Neuronal stem cell (in vitro differentiated cells): ENCODE measurements around the gene ZNF117. TPM values are rescaled to one million over a fixed set of nuclear protein-coding genes. Genes with fewer than 3 reads are reported as not detected.
"Not testable (repeated sequence)": the region's sequence is repeated elsewhere in the genome, so short reads cannot be mapped to it uniquely, and the experiment has no call there.

Experiments used
- DNase-seq: peaks from one replicate; pipeline ENCODE4 v3.0.0-alpha.2; 2013; ENCODE audit warnings: low spot score
- H2AFZ ChIP-seq: one replicate; pipeline ENCODE4 v1.6.1; 2013; ENCODE audit warnings: mild to moderate bottlenecking, low read length, inconsistent platforms
- H2AK5ac ChIP-seq: 2 replicates; pipeline ENCODE4 v1.6.1; 2013; ENCODE audit warnings: low read depth, mild to moderate bottlenecking, inconsistent platforms, low read length, moderate library complexity, mixed read lengths
- H2BK120ac ChIP-seq: 2 replicates; pipeline ENCODE4 v1.6.1; 2013; ENCODE audit warnings: low read depth, mild to moderate bottlenecking, inconsistent platforms, low read length, moderate library complexity, mixed read lengths
- H2BK12ac ChIP-seq: one replicate; pipeline ENCODE4 v1.6.1; 2013; ENCODE audit warnings: low read length, inconsistent platforms
- H2BK15ac ChIP-seq: 2 replicates; pipeline ENCODE4 v1.6.1; 2013; ENCODE audit warnings: mild to moderate bottlenecking, low read length, inconsistent platforms, mixed read lengths
- H2BK5ac ChIP-seq: one replicate; pipeline ENCODE4 v1.6.1; 2013; ENCODE audit warnings: inconsistent platforms, mild to moderate bottlenecking, low read length, moderate library complexity
- H3K14ac ChIP-seq: one replicate; pipeline ENCODE4 v1.6.1; 2013; ENCODE audit warnings: low read length, inconsistent platforms
- H3K18ac ChIP-seq: 2 replicates; pipeline ENCODE4 v1.6.1; 2013; ENCODE audit warnings: low read length, inconsistent platforms
- H3K23ac ChIP-seq: 2 replicates; pipeline ENCODE4 v1.6.1; 2013; ENCODE audit warnings: low read depth, mild to moderate bottlenecking, mixed read lengths, low read length, inconsistent platforms; ENCODE audit not compliant: poor library complexity
- H3K27ac ChIP-seq: replicated peaks from 3 replicates; pipeline ENCODE4 v1.5.1; 2013; ENCODE audit warnings: low read length, inconsistent platforms
- H3K27me3 ChIP-seq, 3 experiments: 2 replicates each; pipeline ENCODE4 v1.6.1; 2013; ENCODE audit warnings: low read length in 3 of 3, mild to moderate bottlenecking in 2 of 3, inconsistent platforms in 1 of 3, low read depth in 1 of 3, mixed read lengths in 1 of 3, moderate library complexity in 1 of 3; ENCODE audit not compliant: control insufficient read depth in 3 of 3, insufficient read depth in 3 of 3
- H3K36me3 ChIP-seq, 2 donors: replicated peaks in 1 of 2; 2 replicates each; pipeline ENCODE4 v1.6.1; 2013; ENCODE audit warnings: low read length in 2 of 2; ENCODE audit not compliant: control insufficient read depth in 2 of 2, insufficient read depth in 2 of 2
- H3K4ac ChIP-seq: 2 replicates; pipeline ENCODE4 v1.6.1; 2013; ENCODE audit warnings: inconsistent platforms, mild to moderate bottlenecking, low read length, moderate library complexity
- H3K4me1 ChIP-seq, 2 donors: 1 replicate in 1 of 2; 2 replicates in 1 of 2; pipeline ENCODE4 v1.6.1; 2013; ENCODE audit warnings: low read length in 2 of 2, low read depth in 1 of 2; ENCODE audit not compliant: control insufficient read depth in 2 of 2, insufficient read depth in 1 of 2
- H3K4me2 ChIP-seq: one replicate; pipeline ENCODE4 v1.6.1; 2013; ENCODE audit warnings: mild to moderate bottlenecking, low read length, inconsistent platforms; ENCODE audit not compliant: insufficient read depth, poor library complexity, severe bottlenecking
- H3K4me3 ChIP-seq, 2 donors: 2 replicates each; pipeline ENCODE4 v1.5.1; 2013; ENCODE audit warnings: low read length in 2 of 2, mild to moderate bottlenecking in 2 of 2, inconsistent platforms in 1 of 2, moderate library complexity in 1 of 2
- H3K79me1 ChIP-seq: one replicate; pipeline ENCODE4 v1.6.1; 2013; ENCODE audit warnings: low read depth, mild to moderate bottlenecking, inconsistent platforms, low read length, moderate library complexity
- H3K9ac ChIP-seq: one replicate; pipeline ENCODE4 v1.6.1; 2013; ENCODE audit warnings: mild to moderate bottlenecking, low read depth, low read length, inconsistent platforms; ENCODE audit not compliant: poor library complexity
- H3K9me3 ChIP-seq, 2 donors: replicated peaks in 1 of 2; 2 replicates each; pipeline versions ENCODE3 to v1.6.1; 2013; ENCODE audit warnings: low read length in 2 of 2, mild to moderate bottlenecking in 2 of 2, inconsistent platforms in 1 of 2, low read depth in 1 of 2, mixed read lengths in 1 of 2, moderate library complexity in 1 of 2; ENCODE audit not compliant: control insufficient read depth in 2 of 2, insufficient read depth in 1 of 2
- H4K8ac ChIP-seq: one replicate; pipeline ENCODE4 v1.6.1; 2013; ENCODE audit warnings: low read depth, mild to moderate bottlenecking, inconsistent platforms, low read length, moderate library complexity
- H4K91ac ChIP-seq: one replicate; pipeline ENCODE4 v1.6.1; 2013; ENCODE audit warnings: low read length, low read depth, mild to moderate bottlenecking, inconsistent platforms; ENCODE audit not compliant: poor library complexity
- WGBS, 2 donors: extraction: QIAGEN DNeasy Blood & Tissue Kit; methylation state at CpG; one replicate each; pipeline ENCODE4 v1.1.7; 2013; ENCODE audit warnings: missing lambda C conversion rate in 2 of 2, mixed read lengths in 1 of 2; ENCODE audit not compliant: insufficient read length in 2 of 2, insufficient replicate concordance in 1 of 2; ENCODE audit errors: extremely low coverage in 2 of 2; 5-methylcytosine and 5-hydroxymethylcytosine counted together
- small RNA-seq: library from polyadenylated mRNA; stranded (forward); fragments of <200 nt; extraction: miRNeasy Mini kit (QIAGEN cat#:217004); gene quantifications from one replicate; pipeline ENCODE3, GENCODE V24; 2013; ENCODE audit not compliant: insufficient read depth

ZNF117 gene

DNA sequence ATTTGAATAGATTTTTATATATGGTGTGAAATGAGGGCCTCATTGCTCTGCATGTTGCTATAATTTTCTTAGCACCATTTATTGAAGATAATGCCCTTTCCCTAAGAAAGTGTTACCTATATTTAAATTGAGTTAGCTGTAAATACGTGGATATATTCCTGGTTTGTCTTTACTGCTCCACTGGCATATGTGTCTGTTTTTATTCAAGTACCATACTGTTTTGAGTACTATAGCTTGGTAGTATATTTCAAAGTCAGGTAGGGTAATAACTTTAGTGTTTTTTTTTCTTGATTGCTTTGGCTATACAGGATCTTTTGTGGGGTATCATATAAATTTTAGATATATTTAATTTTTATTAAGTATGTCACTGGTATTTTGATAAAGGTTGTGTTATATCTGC lies 56.4 kb downstream of the ZNF117 start:
- no peak for DNase-seq
- no CpG with 5 or more reads among the region's 1 CpG for WGBS, 2 donors

DNA sequence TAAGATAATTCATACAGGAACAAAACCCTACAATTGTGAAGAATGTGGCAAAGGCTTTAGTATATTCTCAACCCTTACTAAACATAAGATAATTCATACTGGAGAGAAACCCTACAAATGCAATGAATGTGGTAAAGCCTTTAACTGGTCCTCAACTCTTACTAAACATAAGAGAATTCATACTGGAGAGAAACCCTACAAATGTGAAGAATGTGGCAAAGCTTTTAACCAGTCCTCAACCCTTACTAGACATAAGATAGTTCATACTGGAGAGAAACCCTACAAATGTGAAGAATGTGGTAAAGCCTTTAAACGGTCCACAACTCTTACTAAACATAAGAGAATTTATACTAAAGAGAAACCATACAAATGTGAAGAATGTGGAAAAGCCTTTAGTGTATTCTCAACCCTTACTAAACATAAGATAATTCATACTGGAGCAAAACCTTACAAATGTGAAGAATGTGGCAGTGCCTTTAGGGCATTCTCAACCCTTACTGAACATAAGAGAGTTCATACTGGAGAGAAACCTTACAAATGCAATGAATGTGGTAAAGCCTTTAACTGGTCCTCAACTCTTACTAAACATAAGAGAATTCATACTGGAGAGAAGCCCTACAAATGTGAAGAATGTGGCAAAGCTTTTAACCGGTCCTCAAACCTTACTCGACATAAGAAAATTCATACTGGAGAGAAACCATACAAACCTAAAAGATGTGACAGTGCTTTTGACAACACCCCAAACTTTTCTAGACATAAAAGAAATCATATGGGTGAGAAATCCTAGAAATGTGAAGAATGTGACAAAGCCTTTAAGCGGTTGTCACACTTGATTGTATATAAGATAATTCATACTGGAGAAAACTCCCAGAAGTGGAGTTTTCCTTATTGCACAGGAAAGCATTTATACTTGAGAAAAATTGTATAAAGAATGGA lies 62.3 kb downstream of the ZNF117 start:
- not testable (repeated sequence) for H2AK5ac ChIP-seq, H2BK15ac ChIP-seq, H4K8ac ChIP-seq, H3K23ac ChIP-seq, H3K27ac ChIP-seq, H4K91ac ChIP-seq, H3K4me2 ChIP-seq, H3K4ac ChIP-seq, H3K9ac ChIP-seq, H3K4me3 ChIP-seq, DNase-seq, H3K18ac ChIP-seq, H3K4me1 ChIP-seq, H2BK5ac ChIP-seq, H2BK12ac ChIP-seq, H3K14ac ChIP-seq, H2AFZ ChIP-seq, H3K79me1 ChIP-seq, H2BK120ac ChIP-seq, H3K27me3 ChIP-seq
- Histone ChIP-seq H3K36me3 (peaks cover 6 to 76% of the 10 kb centered on the region in 2 donors), H3K9me3 (peaks cover 6 to 87% of the 10 kb centered on the region in 2 donors)
- WGBS, 2 donors: no CpG with 5 or more reads among the region's 4 CpGs

More for the DNA sequence above, 56.4 kb downstream of the ZNF117 start:
- no peak overlapping the region for H2BK12ac ChIP-seq
- no peak overlapping the region for H3K4me3 ChIP-seq
- H3K9me3 ChIP-seq: peaks cover 0 to 46% of the 10 kb centered on the region in 2 donors
- no peak overlapping the region for H4K91ac ChIP-seq
- H2AK5ac ChIP-seq: no peak overlapping the region
- H3K4me1 ChIP-seq: no peaks in the 10 kb centered on the region
- H2BK15ac ChIP-seq: no peak overlapping the region
- no peak overlapping the region for H3K18ac ChIP-seq
- H3K27ac ChIP-seq: no peak overlapping the region
- no peak overlapping the region for H2AFZ ChIP-seq
- H2BK5ac ChIP-seq: no peak overlapping the region
- no peak overlapping the region for H3K14ac ChIP-seq
- peaks cover 0 to 26% of the 10 kb centered on the region in 2 donors for H3K36me3 ChIP-seq
- no peak overlapping the region for H2BK120ac ChIP-seq
- no peak overlapping the region for H3K23ac ChIP-seq
- H3K9ac ChIP-seq: no peak overlapping the region
- H3K4me2 ChIP-seq: no peak overlapping the region
- no peaks in the 10 kb centered on the region for H3K79me1 ChIP-seq
- H3K27me3 ChIP-seq: no peaks in the 10 kb centered on the region
- no peak overlapping the region for H3K4ac ChIP-seq
- H4K8ac ChIP-seq: no peak overlapping the region

Small RNA genes lying within 50 kb of the gene (small RNA-seq; reads per million reads assigned to genes)
- gene RNU6-1229P: not detected
